ENCODE measurements around the gene SHROOM2. TPM values are rescaled to one million over a fixed set of nuclear protein-coding genes. Genes with fewer than 3 reads are reported as not detected.

The SHROOM2 gene
- total and polyA plus RNA-seq, 7 donors, result 0.05 to 0.47 (median 0.12) TPM

- Histone ChIP-seq H3K9me3 (no peaks in the 10 kb centered on the region), H3K27me3 (ENCODE audit: insufficient read depth in 3 of 3, low read length in 2 of 3) (peaks cover 0 to 3% (median 0%) of the 10 kb centered on the region in 3 donors), H3K4me3 (no peak overlapping the region), H3K27ac (no peak overlapping the region), H3K4me1 (no peaks in the 10 kb centered on the region), H3K36me3 (ENCODE audit: insufficient read depth in 1 of 2, low read depth in 1 of 2) (no peaks in the 10 kb centered on the region)
- TF ChIP-seq, protein P1, sequence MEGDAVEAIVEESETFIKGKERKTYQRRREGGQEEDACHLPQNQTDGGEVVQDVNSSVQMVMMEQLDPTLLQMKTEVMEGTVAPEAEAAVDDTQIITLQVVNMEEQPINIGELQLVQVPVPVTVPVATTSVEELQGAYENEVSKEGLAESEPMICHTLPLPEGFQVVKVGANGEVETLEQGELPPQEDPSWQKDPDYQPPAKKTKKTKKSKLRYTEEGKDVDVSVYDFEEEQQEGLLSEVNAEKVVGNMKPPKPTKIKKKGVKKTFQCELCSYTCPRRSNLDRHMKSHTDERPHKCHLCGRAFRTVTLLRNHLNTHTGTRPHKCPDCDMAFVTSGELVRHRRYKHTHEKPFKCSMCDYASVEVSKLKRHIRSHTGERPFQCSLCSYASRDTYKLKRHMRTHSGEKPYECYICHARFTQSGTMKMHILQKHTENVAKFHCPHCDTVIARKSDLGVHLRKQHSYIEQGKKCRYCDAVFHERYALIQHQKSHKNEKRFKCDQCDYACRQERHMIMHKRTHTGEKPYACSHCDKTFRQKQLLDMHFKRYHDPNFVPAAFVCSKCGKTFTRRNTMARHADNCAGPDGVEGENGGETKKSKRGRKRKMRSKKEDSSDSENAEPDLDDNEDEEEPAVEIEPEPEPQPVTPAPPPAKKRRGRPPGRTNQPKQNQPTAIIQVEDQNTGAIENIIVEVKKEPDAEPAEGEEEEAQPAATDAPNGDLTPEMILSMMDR (IDR thresholded peaks at IDR 0.05), result no peak
- DNase-seq (no peak), ATAC-seq (no peak)
- WGBS, 3 donors, result 52 to 71% (median 67%) methylated on average over 3 to 5 of the region's 5 CpGs
- intact Hi-C loops (cut with DNase I), result loop anchor here in 1 of 2 donors (2.0 kb wide), 1 partner anchor 76 kb away; no protein-coding TSS in a partner anchor
Measured at GRCh38 chrX:9903146-9903545, 116.9 kb downstream of the SHROOM2 start.

- DNase-seq, result no peak
- WGBS, 3 donors, result 79 to 88% (median 84%) methylated on average over 17 of the region's 17 CpGs
- H3K4me3 ChIP-seq, result no peak overlapping the region
- H3K9me3 ChIP-seq, result no peaks in the 10 kb centered on the region
- ATAC-seq, result no peak
- intact Hi-C loops (cut with DNase I), result no loop called here
- H3K27me3 ChIP-seq (ENCODE audit: insufficient read depth in 3 of 3, low read length in 2 of 3), result peaks cover 0 to 3% (median 0%) of the 10 kb centered on the region in 3 donors
- TF ChIP-seq, protein P1 (IDR thresholded peaks at IDR 0.05), result no peak
- no peaks in the 10 kb centered on the region for H3K36me3 ChIP-seq (ENCODE audit: insufficient read depth in 1 of 2, low read depth in 1 of 2)
- H3K4me1 ChIP-seq, result no peaks in the 10 kb centered on the region
- H3K27ac ChIP-seq, result no peak overlapping the region
Measured at GRCh38 chrX:9905288-9905687, 119.1 kb downstream of the SHROOM2 start.

DNA sequence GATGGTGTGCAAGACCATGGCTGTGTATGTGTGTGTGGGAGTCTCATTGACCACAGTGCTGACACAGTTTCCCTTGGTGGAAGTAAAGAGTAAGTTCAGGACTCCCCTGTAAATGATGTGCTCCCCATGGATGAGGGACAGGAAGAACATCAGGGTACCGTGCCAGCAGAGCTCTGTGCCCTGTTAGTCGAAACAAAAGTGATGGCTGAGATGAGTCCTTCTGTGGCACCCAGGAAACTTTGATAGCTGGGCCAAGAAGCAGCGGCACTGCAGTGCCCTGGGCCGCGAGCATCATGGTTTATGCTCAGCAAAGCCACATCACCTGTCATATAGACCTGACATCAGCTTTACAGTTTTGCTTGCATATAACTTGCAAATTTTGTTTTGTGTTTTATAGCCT, 119.5 kb downstream of the SHROOM2 start:
- H3K36me3 ChIP-seq (ENCODE audit: insufficient read depth in 1 of 2, low read depth in 1 of 2), result no peaks in the 10 kb centered on the region
- ATAC-seq (no peak), DNase-seq (no peak)
- no peak overlapping the region for H3K4me3 ChIP-seq
- peaks cover 0 to 3% (median 0%) of the 10 kb centered on the region in 3 donors for H3K27me3 ChIP-seq (ENCODE audit: insufficient read depth in 3 of 3, low read length in 2 of 3)
- H3K27ac ChIP-seq, result no peak overlapping the region
- intact Hi-C loops (cut with DNase I), result no loop called here
- no peaks in the 10 kb centered on the region for H3K4me1 ChIP-seq
- no peaks in the 10 kb centered on the region for H3K9me3 ChIP-seq
- TF ChIP-seq, protein P1 (IDR thresholded peaks at IDR 0.05), result no peak
- WGBS, 3 donors, result 84 to 89% (median 86%) methylated on average over 5 of the region's 5 CpGs

DNA sequence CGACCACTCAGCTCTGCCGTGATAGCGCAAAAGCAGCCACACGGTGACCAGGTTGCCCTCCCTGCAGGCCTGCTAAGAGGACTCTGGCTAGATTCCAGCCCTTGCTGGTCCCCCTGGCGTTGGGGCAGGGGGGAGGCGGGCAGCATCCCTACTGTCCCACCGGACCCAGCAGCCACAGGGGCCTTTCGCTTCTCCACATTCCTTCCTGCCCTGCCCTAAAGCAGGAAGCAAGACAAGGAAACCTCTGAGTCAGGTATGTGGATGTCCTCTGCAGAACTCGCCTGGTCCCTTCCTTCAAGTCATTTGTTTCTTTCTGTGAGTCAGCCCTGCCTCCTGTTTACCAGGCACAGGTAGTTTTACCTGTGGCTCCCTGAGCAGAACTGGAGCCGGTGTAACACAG, 120.7 kb downstream of the SHROOM2 start:
- Histone ChIP-seq H3K27ac (no peak overlapping the region), H3K27me3 (ENCODE audit: insufficient read depth in 3 of 3, low read length in 2 of 3) (peaks cover 0 to 3% (median 0%) of the 10 kb centered on the region in 3 donors), H3K9me3 (no peaks in the 10 kb centered on the region), H3K4me3 (no peak overlapping the region), H3K36me3 (ENCODE audit: insufficient read depth in 1 of 2, low read depth in 1 of 2) (no peaks in the 10 kb centered on the region), H3K4me1 (no peaks in the 10 kb centered on the region)
- DNase-seq (no peak), ATAC-seq (no peak)
- intact Hi-C loops (cut with DNase I), result no loop called here
- TF ChIP-seq, protein P1 (IDR thresholded peaks at IDR 0.05), result no peak
- 80 to 92% (median 90%) methylated on average over 7 to 10 of the region's 10 CpGs for WGBS, 3 donors

Data from psoas muscle (tissue), 8 donors.